NCI-H69 (cell line): ENCODE measurements around the gene ARHGEF1.

ENCODE experiments used
- DNase-seq: peaks from one replicate; lab custom pipeline; 2025; lab: John Stamatoyannopoulos, UW

Gene ARHGEF1

DNA sequence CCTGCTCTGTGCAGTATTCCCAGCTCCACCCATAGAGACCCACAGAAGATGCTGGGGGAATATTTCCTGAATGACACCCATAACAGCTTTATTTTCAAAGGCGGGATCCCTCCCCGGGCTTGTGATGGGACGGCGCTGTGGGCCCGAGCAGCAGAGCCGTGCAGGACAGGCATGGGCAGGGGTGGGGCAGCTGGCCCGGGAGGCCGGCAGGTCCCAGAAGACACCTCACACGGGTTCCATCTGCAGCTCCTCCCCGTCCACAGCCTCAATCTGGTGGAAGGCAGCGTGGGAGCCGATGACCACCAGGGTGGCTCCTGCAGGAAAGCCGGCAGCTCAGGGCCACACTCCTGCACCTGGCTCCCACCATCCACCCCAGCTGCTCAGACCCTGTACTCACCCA lies 73.6 kb downstream of the ARHGEF1 start:
- DNase-seq: no peak
